ENCODE data around the gene LRRC74B.
"Not testable (repeated sequence)": the region's sequence is repeated elsewhere in the genome, so short reads cannot be mapped to it uniquely, and the experiment has no call there.

GRCh38 chr22:21071796-21072195, 26.1 kb downstream of the LRRC74B start:
- TF ChIP-seq YY1 (IDR thresholded peaks at IDR 0.05; ENCODE audit: insufficient read depth, insufficient read length); ZNF274 (IDR thresholded peaks at IDR 0.05; ENCODE audit: low read depth, low read length): not testable (repeated sequence)
